GM21515 (cell line): Measurements from ENCODE around the gene RERE.
A peak's percentile ranks its signal among the peaks of the same experiment; 100 is the strongest.
"Not testable (repeated sequence)": the region's sequence is repeated elsewhere in the genome, so short reads cannot be mapped to it uniquely, and the experiment has no call there.

ENCODE experiments used
- ATAC-seq: cut with Tn5 transposase; IDR thresholded peaks from one replicate; pipeline ENCODE4 v1.9.1; 2021; ENCODE audit not compliant: unreplicated experiment

The RERE gene

DNA sequence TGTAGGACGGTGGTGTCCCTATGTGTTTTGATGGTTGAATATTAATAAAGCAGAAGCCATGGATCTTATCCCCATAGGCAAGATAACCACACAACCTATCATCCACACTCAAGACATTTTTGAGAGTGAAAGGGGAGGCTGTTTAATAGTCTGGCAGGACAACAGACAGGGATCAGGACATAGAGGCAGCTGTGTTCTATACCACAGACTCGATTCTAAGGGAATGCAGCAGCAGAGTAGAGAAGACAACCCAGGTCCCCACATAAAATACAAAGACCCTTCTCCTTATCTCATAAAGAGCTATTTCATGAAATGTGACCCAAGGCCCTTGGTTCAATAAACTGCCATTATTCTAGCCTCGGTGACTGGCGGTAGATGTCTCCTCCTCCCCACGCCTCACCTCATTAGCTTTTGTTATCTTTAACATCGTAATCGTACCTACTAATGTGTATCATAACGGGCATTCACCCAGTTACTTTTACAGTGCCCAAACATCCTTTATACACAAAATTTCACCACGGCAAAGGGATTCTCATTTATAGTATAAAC lies 196.3 kb downstream of the RERE start:
- not testable (repeated sequence) for ATAC-seq

GRCh38 chr1:8619917-8620502 lies 197.4 kb downstream of the RERE start:
- not testable (repeated sequence) for ATAC-seq

DNA sequence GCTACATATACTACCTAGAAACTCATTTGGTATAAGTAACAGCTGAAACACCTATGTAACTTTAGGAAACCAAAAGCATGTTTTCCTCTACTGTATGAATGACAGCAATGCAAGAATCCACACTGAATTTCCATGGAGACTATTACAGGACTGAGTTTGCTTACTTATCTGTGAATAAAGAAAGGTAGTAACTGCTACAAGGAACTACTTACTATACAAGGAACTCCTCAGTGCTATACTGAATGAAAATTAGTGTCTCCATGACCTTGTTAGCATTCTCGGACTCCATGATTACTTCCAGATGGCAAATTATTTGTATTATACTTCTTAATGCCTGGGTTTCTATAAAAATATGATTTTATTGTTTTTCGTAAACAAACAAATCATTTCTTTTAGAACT lies 198.0 kb downstream of the RERE start:
- not testable (repeated sequence) for ATAC-seq

GRCh38 chr1:8616791-8617190 lies 200.6 kb downstream of the RERE start:
- not testable (repeated sequence) for ATAC-seq

GRCh38 chr1:8611634-8612515 lies 205.6 kb downstream of the RERE start:
- not testable (repeated sequence) for ATAC-seq

DNA sequence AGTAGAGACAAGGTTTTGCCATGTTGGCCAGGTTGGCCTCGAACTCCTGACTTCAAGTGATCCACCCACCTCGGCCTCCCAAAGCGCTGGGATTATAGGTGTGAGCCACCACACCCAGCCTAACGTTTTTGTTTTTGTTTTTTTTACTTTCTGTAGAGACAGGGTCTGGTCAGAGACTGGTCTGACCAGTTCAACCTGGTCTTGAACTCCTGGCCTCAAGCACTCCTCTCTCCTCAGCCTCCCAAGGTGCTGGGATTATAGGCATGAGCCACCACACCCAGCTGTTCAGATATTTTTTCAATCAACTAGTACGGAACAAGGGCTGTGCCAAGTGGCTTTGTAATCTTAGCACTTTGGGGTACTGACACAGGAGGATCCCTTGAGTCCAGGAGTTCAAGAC lies 209.5 kb downstream of the RERE start:
- ATAC-seq: no peak

GRCh38 chr1:8604041-8604945 lies 213.1 kb downstream of the RERE start:
- ATAC-seq: peak; percentile 69

- no peak for ATAC-seq
These were observed 214.2 kb downstream of the RERE start for GRCh38 chr1:8603220-8603616.

GRCh38 chr1:8602471-8603219 lies 214.8 kb downstream of the RERE start:
- no peak for ATAC-seq

GRCh38 chr1:8600336-8600735 lies 217.1 kb downstream of the RERE start:
- ATAC-seq: no peak

DNA sequence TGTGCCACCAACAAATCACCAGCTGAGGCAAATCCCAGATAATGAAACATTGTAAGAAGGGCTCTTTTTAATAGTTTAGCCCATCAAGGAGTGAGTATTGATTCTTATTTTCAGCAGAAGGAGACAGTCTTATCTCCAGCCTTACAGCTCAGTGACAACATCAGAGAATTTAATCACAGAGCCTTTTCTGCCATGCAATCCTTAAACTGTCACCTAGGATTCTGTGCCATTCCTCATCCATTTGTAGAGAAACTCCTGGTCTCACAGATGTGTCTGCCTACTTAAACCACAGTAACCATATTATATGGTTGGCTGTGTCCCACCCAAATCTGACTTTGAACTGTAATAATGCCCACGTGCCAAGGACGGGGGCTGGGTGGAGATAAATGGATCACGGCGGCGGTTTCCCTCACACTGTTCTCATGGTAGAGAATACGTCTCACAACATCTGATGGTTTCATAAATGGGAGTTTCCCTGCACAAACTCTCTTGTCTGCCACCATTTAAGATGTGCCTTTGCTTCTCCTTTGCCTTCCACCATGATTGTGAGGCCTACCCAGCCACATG lies 217.7 kb downstream of the RERE start:
- no peak for ATAC-seq

DNA sequence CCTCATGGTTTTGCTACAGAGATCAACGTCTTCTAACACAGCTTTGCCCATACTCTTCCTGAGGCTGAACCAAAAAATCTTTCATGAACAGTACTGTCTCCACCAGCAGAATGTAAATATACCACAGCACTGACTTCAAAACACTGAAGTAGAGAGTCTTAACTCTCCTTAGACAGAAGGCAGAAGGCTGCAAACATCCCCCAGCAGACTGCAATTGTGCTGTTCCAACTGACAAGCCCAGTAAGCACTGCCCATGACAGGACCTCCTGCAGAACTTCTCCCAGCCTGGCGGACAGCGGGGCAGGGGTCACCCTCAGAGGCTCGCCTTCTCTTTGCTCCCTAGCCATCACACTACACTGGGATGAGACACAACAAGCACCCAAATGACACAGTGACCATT lies 218.7 kb downstream of the RERE start:
- ATAC-seq: no peak

DNA sequence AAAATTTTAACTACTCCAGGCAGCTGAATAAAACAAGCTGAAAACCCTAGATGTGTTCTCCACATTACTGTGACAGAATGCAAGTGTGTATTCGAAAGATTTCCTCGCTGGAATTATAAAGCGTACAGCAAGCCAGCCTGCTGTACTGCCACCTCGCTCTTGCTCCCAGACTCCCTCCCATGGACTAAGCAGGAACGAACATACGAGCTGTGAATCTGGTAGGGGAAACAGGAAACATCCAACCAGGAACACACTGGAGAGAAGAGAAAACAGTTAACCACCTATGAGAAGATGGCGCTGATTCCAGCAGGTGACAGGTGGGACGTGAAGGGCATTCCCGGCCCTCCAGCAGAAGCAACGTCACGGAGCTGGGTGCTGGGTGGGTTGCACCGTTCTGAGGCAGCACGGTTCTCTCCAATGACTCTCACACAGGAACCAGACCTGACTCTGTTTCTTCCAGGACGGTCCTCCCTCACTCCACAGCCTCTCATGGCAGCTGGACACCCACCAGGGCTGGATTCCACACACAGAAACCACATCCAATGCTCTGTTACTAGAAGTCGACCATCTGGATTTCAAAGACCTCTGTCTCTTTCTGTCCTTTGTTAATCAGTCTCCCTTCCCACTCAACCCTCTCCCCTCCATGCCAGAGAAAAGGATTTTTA lies 219.2 kb downstream of the RERE start:
- ATAC-seq: no peak

DNA sequence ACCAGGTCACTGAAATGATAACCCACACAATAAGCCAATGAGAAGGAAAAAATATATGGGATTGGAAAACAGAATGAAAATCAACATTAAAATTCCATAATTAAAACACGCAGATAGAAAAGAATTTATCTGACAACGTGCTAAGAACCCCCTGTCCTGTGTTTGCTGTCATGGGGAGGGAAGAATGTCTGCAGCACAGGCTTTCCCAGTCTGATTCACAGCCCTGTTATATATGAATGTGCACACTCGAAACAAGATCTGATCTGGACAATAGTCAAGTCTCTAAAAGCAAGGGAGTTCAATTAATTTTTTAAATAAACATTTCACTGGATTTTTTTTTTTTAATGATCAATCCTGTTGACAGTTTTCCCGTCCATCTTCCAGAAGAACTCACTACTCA lies 220.0 kb downstream of the RERE start:
- no peak for ATAC-seq

- peak; percentile 61 for ATAC-seq
These were observed 221.5 kb downstream of the RERE start for GRCh38 chr1:8595941-8596340.

- no peak for ATAC-seq
These were observed 222.1 kb downstream of the RERE start for GRCh38 chr1:8595332-8595731.

GRCh38 chr1:8593292-8593691 lies 224.1 kb downstream of the RERE start:
- ATAC-seq: not testable (repeated sequence)

DNA sequence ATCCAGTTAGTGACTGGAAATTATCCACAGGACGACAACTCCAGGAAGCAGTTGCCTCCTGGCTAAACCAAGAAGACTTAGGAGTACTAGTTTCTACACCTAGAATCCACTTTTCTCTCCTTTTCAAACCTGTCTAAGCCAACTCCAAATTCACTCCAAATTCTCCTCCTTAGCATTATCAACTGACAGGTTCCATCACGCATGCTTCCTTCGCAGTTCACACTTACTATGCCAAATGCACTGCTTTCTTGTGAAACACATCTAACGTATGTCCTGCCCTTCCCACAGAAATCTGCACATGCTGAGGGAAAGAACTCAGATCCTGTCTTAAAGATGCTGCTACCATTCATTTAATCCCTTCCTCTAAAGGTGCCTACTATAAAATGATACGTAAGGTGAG lies 225.9 kb downstream of the RERE start:
- no peak for ATAC-seq

GRCh38 chr1:8590721-8591351 lies 226.6 kb downstream of the RERE start:
- no peak for ATAC-seq
